ENCODE data around the gene PRKN.
A peak's percentile ranks its signal among the peaks of the same experiment; 100 is the strongest.

PRKN gene

GRCh38 chr6:161376367-161376766 lies 1351.2 kb downstream of the PRKN start:
- DNase-seq (ENCODE audit: low spot score): no peak

- DNase-seq (ENCODE audit: low spot score): no peak
Observed at GRCh38 chr6:161374971-161375873, 1352.3 kb downstream of the PRKN start.

- peak; percentile 71 for DNase-seq (ENCODE audit: low spot score)
Observed at GRCh38 chr6:161373905-161374451, 1353.6 kb downstream of the PRKN start.

GRCh38 chr6:161372422-161372793 lies 1355.2 kb downstream of the PRKN start:
- DNase-seq (ENCODE audit: low spot score): no peak

- DNase-seq (ENCODE audit: low spot score): peak; percentile 73
Observed at GRCh38 chr6:161370880-161371279, 1356.7 kb downstream of the PRKN start.

- peak; percentile 79 for DNase-seq (ENCODE audit: low spot score)
Observed at GRCh38 chr6:161369339-161369738, 1358.2 kb downstream of the PRKN start.

GRCh38 chr6:161368514-161368913 lies 1359.1 kb downstream of the PRKN start:
- no peak for DNase-seq (ENCODE audit: low spot score)

GRCh38 chr6:161367472-161367871 lies 1360.1 kb downstream of the PRKN start:
- DNase-seq (ENCODE audit: low spot score): no peak

GRCh38 chr6:161366301-161366923 lies 1361.2 kb downstream of the PRKN start:
- DNase-seq (ENCODE audit: low spot score): no peak

- no peak for DNase-seq (ENCODE audit: low spot score)
Observed at GRCh38 chr6:161365633-161366032, 1361.9 kb downstream of the PRKN start.

- no peak for DNase-seq (ENCODE audit: low spot score)
Observed at GRCh38 chr6:161363286-161363685, 1364.3 kb downstream of the PRKN start.

- no peak for DNase-seq (ENCODE audit: low spot score)
Observed at GRCh38 chr6:161362266-161362665, 1365.3 kb downstream of the PRKN start.

- DNase-seq (ENCODE audit: low spot score): no peak
Observed at GRCh38 chr6:161361529-161361928, 1366.0 kb downstream of the PRKN start.

GRCh38 chr6:161360520-161360919 lies 1367.0 kb downstream of the PRKN start:
- DNase-seq (ENCODE audit: low spot score): no peak

- no peak for DNase-seq (ENCODE audit: low spot score)
Observed at GRCh38 chr6:161359618-161359945, 1368.0 kb downstream of the PRKN start.

GRCh38 chr6:161356167-161356854 lies 1371.3 kb downstream of the PRKN start:
- DNase-seq (ENCODE audit: low spot score): no peak

- no peak for DNase-seq (ENCODE audit: low spot score)
Observed at GRCh38 chr6:161355696-161356095, 1371.9 kb downstream of the PRKN start.

- no peak for DNase-seq (ENCODE audit: low spot score)
Observed at GRCh38 chr6:161354956-161355355, 1372.6 kb downstream of the PRKN start.

GRCh38 chr6:161354276-161354840 lies 1373.2 kb downstream of the PRKN start:
- DNase-seq (ENCODE audit: low spot score): no peak

GRCh38 chr6:161353208-161353613 lies 1374.4 kb downstream of the PRKN start:
- peak; percentile 14 for DNase-seq (ENCODE audit: low spot score)

- DNase-seq (ENCODE audit: low spot score): no peak
Observed at GRCh38 chr6:161351858-161352257, 1375.7 kb downstream of the PRKN start.

GRCh38 chr6:161349886-161350285 lies 1377.7 kb downstream of the PRKN start:
- DNase-seq (ENCODE audit: low spot score): no peak
